ENCODE measurements around the gene FAM174B. TPM values are rescaled to one million over a fixed set of nuclear protein-coding genes. Genes with fewer than 3 reads are reported as not detected.

Gene FAM174B
- total and polyA plus RNA-seq, 4 donors, result 2.5 to 4.5 (median 3.8) TPM

GRCh38 chr15:92576597-92577200, 78.9 kb downstream of the FAM174B start:
- no peak overlapping the region for H3K27ac ChIP-seq (ENCODE audit: low read depth in 1 of 2, low read length in 2 of 2)
- no peaks in the 10 kb centered on the region for H3K4me1 ChIP-seq (ENCODE audit: control insufficient read depth in 4 of 4, insufficient read depth in 4 of 4, low read length in 3 of 4)
- TF ChIP-seq EGR1 (IDR thresholded peaks at IDR 0.05; ENCODE audit: low read depth in 2 of 2), result no peak
- TF ChIP-seq MAX (IDR thresholded peaks at IDR 0.05), result no peak
- TF ChIP-seq NR2F2 (IDR thresholded peaks at IDR 0.05), result no peak
- TF ChIP-seq SP1 (IDR thresholded peaks at IDR 0.05), result no peak
- TF ChIP-seq RXRA (IDR thresholded peaks at IDR 0.05), result no peak
- TF ChIP-seq YY1 (IDR thresholded peaks at IDR 0.05), result no peak
- 92% methylated on average over 9 of the region's 9 CpGs for WGBS
- H3K27me3 ChIP-seq (ENCODE audit: control insufficient read depth in 4 of 4, insufficient read depth in 4 of 4, low read length in 3 of 4), result peaks cover 0 to 7% (median 0%) of the 10 kb centered on the region in 4 donors
- no peak overlapping the region for H3K4me3 ChIP-seq (ENCODE audit: low read depth in 1 of 3, low read length in 3 of 3)
- no peaks in the 10 kb centered on the region for H3K36me3 ChIP-seq (ENCODE audit: control insufficient read depth in 4 of 4, insufficient read depth in 3 of 4, low read depth in 1 of 4, low read length in 3 of 4)
- DNase-seq (ENCODE audit: low spot score), result no peak
- H3K9ac ChIP-seq (ENCODE audit: low read depth in 1 of 2, low read length in 2 of 2), result no peak overlapping the region
- no peaks in the 10 kb centered on the region for H3K9me3 ChIP-seq (ENCODE audit: control insufficient read depth in 4 of 4, low read length in 3 of 4)

- no peaks in the 10 kb centered on the region for H3K4me1 ChIP-seq (ENCODE audit: control insufficient read depth in 4 of 4, insufficient read depth in 4 of 4, low read length in 3 of 4)
- no peak overlapping the region for H3K9ac ChIP-seq (ENCODE audit: low read depth in 1 of 2, low read length in 2 of 2)
- H3K36me3 ChIP-seq (ENCODE audit: control insufficient read depth in 4 of 4, insufficient read depth in 3 of 4, low read depth in 1 of 4, low read length in 3 of 4), result no peaks in the 10 kb centered on the region
- peaks cover 0 to 7% (median 0%) of the 10 kb centered on the region in 4 donors for H3K27me3 ChIP-seq (ENCODE audit: control insufficient read depth in 4 of 4, insufficient read depth in 4 of 4, low read length in 3 of 4)
- no peak overlapping the region for H3K27ac ChIP-seq (ENCODE audit: low read depth in 1 of 2, low read length in 2 of 2)
- 67% methylated on average over 1 of the region's 1 CpG for WGBS
- no peak for DNase-seq (ENCODE audit: low spot score)
- no peak overlapping the region for H3K4me3 ChIP-seq (ENCODE audit: low read depth in 1 of 3, low read length in 3 of 3)
- H3K9me3 ChIP-seq (ENCODE audit: control insufficient read depth in 4 of 4, low read length in 3 of 4), result no peaks in the 10 kb centered on the region
- no peak for TF ChIP-seq CTCF (IDR thresholded peaks at IDR 0.05; ENCODE audit: low read depth, low read length, missing input control)
- TF ChIP-seq FOXA1 (IDR thresholded peaks at IDR 0.05), result no peak
- no peak for TF ChIP-seq RXRA (IDR thresholded peaks at IDR 0.05)
- TF ChIP-seq GABPA (IDR thresholded peaks at IDR 0.05 in 1 of 2, conservative IDR thresholded peaks at IDR 0.05 in 1 of 2), result no peak
- TF ChIP-seq ZBTB33 (IDR thresholded peaks at IDR 0.05), result no peak
- no peak for TF ChIP-seq SP1 (IDR thresholded peaks at IDR 0.05)
- no peak for TF ChIP-seq HNF4A (conservative IDR thresholded peaks at IDR 0.05)
- TF ChIP-seq HNF4G (IDR thresholded peaks at IDR 0.05), result no peak
- TF ChIP-seq MAX (IDR thresholded peaks at IDR 0.05), result no peak
- no peak for TF ChIP-seq EGR1 (IDR thresholded peaks at IDR 0.05; ENCODE audit: low read depth in 2 of 2)
- no peak for TF ChIP-seq RAD21 (IDR thresholded peaks at IDR 0.05)
- no peak for TF ChIP-seq JUND (IDR thresholded peaks at IDR 0.05)
- no peak for TF ChIP-seq TAF1 (conservative IDR thresholded peaks at IDR 0.05)
- no peak for TF ChIP-seq ATF3 (IDR thresholded peaks at IDR 0.05)
- no peak for TF ChIP-seq REST (IDR thresholded peaks at IDR 0.05)
- no peak for TF ChIP-seq YY1 (IDR thresholded peaks at IDR 0.05)
- no peak for TF ChIP-seq NR2F2 (IDR thresholded peaks at IDR 0.05)
- no peak for TF ChIP-seq FOXA2 (IDR thresholded peaks at IDR 0.05)
Measured at GRCh38 chr15:92574566-92574965, 81.0 kb downstream of the FAM174B start.

Data from liver (tissue), 9 donors.